Measurements from ENCODE around the gene LDAH. TPM values are rescaled to one million over a fixed set of nuclear protein-coding genes. Genes with fewer than 3 reads are reported as not detected.
A peak's percentile ranks its signal among the peaks of the same experiment; 100 is the strongest.

The LDAH gene
- polyA plus RNA-seq, 1 experiment: 10.0 TPM

GRCh38 chr2:20651731-20652099, 171.2 kb downstream of the LDAH start:
- H3K36me3 ChIP-seq (ENCODE audit: control insufficient read depth, insufficient read depth, low read length): no peaks in the 10 kb centered on the region
- no peak overlapping the region; the same call in 1 of the 2 replicates for H3K4me3 ChIP-seq (ENCODE audit: low read depth, low read length)
- H3K27me3 ChIP-seq (ENCODE audit: control insufficient read depth, insufficient read depth, low read length): peaks cover 6% of the 10 kb centered on the region
- CTCF ChIA-PET: interaction anchor here (0.6 to 11.0 kb wide), 34 partner anchors 9 to 396 kb away, joined by 3 to 126 read pairs (median 4); partner anchors contain the start of genes GDF7 and RHOB
- TF ChIP-seq CTCF (IDR thresholded peaks at IDR 0.05; ENCODE audit: insufficient read depth, low read depth, low read length): no peak
- POLR2A ChIA-PET: interaction anchor here (0.5 kb wide), 1 partner anchor 237 kb away, joined by 7 read pairs; no protein-coding TSS in a partner anchor
- DNase-seq (ENCODE audit: low read depth): no peak

- H3K36me3 ChIP-seq (ENCODE audit: control insufficient read depth, insufficient read depth, low read length): no peaks in the 10 kb centered on the region
- H3K4me3 ChIP-seq (ENCODE audit: low read depth, low read length): peak within 1 kb of the TSS; percentile 88
- ChIA-PET CTCF (interaction anchor here (0.6 to 11.0 kb wide), 39 partner anchors 9 to 396 kb away, joined by 3 to 126 read pairs (median 4); partner anchors contain the start of genes GDF7 and RHOB), POLR2A (interaction anchor here (0.5 kb wide), 1 partner anchor 237 kb away, joined by 7 read pairs; no protein-coding TSS in a partner anchor)
- peaks cover 4% of the 10 kb centered on the region for H3K27me3 ChIP-seq (ENCODE audit: control insufficient read depth, insufficient read depth, low read length)
- no peak for DNase-seq (ENCODE audit: low read depth)
- peak; percentile 34 for TF ChIP-seq CTCF (IDR thresholded peaks at IDR 0.05; ENCODE audit: insufficient read depth, low read depth, low read length)
These were observed 171.8 kb downstream of the LDAH start, which contains the start of gene HS1BP3 for GRCh38 chr2:20650877-20651730. Gene HS1BP3, minus strand, starts transcription at chr2:20651098. Its CDS starts 35 bp downstream, at chr2:20651063.

- H3K4me3 ChIP-seq (ENCODE audit: low read depth, low read length): peak overlapping the region; percentile 88
- TF ChIP-seq CTCF (IDR thresholded peaks at IDR 0.05; ENCODE audit: insufficient read depth, low read depth, low read length): 0 out of 2 replicates have a peak, but pooled peaks have one; percentile 10
- CTCF ChIA-PET: interaction anchor here (0.8 to 11.0 kb wide), 21 partner anchors 8 to 312 kb away, joined by 3 to 126 read pairs (median 5); partner anchors contain the start of gene GDF7
- POLR2A ChIA-PET: no interaction called here
- peaks cover 2% of the 10 kb centered on the region; the same call in 1 of the 2 replicates for H3K27me3 ChIP-seq (ENCODE audit: control insufficient read depth, insufficient read depth, low read length)
- DNase-seq (ENCODE audit: low read depth): no peak
- no peaks in the 10 kb centered on the region for H3K36me3 ChIP-seq (ENCODE audit: control insufficient read depth, insufficient read depth, low read length)
These were observed 172.5 kb downstream of the LDAH start for GRCh38 chr2:20650393-20650876.

DNA sequence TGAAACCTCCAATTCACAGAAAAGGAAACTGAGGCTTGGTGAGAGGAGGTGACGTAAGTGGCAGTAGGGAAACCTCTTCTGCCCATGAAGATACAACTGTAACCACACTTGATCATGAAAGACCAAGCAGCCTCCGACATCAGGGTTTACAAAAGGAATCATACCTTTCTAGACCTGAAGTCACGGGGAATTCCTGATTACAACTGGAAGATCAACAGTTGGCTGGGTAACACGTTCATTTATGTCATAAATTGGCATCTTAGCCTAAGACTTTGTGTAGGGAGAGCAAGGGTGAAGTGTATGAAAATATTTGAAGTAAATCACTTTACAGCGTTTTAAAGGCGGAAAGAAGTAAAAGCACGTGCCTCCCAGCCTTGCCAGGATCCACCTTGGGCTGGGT, 172.9 kb downstream of the LDAH start:
- Histone ChIP-seq H3K4me3 (ENCODE audit: low read depth, low read length) (peak overlapping the region; percentile 88), H3K36me3 (ENCODE audit: control insufficient read depth, insufficient read depth, low read length) (no peaks in the 10 kb centered on the region; the same call in none of the 2 replicates), H3K27me3 (ENCODE audit: control insufficient read depth, insufficient read depth, low read length) (peaks cover 2% of the 10 kb centered on the region; the same call in 1 of the 2 replicates)
- ChIA-PET POLR2A (no interaction called here), CTCF (interaction anchor here (0.8 to 11.0 kb wide), 18 partner anchors 8 to 312 kb away, joined by 3 to 126 read pairs (median 6); partner anchors contain the start of gene GDF7)
- no peak for DNase-seq (ENCODE audit: low read depth)
- TF ChIP-seq CTCF (IDR thresholded peaks at IDR 0.05; ENCODE audit: insufficient read depth, low read depth, low read length): no peak

GRCh38 chr2:20649576-20649975, 173.3 kb downstream of the LDAH start:
- no peak for DNase-seq (ENCODE audit: low read depth)
- Histone ChIP-seq H3K4me3 (ENCODE audit: low read depth, low read length) (no peak overlapping the region), H3K36me3 (ENCODE audit: control insufficient read depth, insufficient read depth, low read length) (peaks cover 1% of the 10 kb centered on the region), H3K27me3 (ENCODE audit: control insufficient read depth, insufficient read depth, low read length) (peaks cover 2% of the 10 kb centered on the region; the same call in 1 of the 2 replicates)
- no peak for TF ChIP-seq CTCF (IDR thresholded peaks at IDR 0.05; ENCODE audit: insufficient read depth, low read depth, low read length)
- CTCF ChIA-PET: interaction anchor here (0.7 to 11.0 kb wide), 8 partner anchors 10 to 238 kb away, joined by 3 to 126 read pairs (median 4); partner anchors contain the start of gene GDF7
- POLR2A ChIA-PET: no interaction called here
